Stimulated activated CD8-positive, alpha-beta memory T cell treated with anti-CD3 and anti-CD28 coated beads, Interleukin-15, amount 100 ng/mL, for 4 hours (primary cell): ENCODE results near the gene RMDN3.
A peak's percentile ranks its signal among the peaks of the same experiment; 100 is the strongest.

ENCODE experiments used
- DNase-seq, 2 donors: peaks; one replicate each; pipeline ENCODE4 v3.0.0-alpha.2; 2020; ENCODE audit warnings: low read depth in 2 of 2

RMDN3 gene

GRCh38 chr15:40772014-40772413 lies 17.0 kb upstream of the RMDN3 start:
- no peak for DNase-seq

GRCh38 chr15:40771242-40771641 lies 16.2 kb upstream of the RMDN3 start:
- no peak for DNase-seq

- no peak for DNase-seq
Measured at GRCh38 chr15:40770147-40770721, 15.2 kb upstream of the RMDN3 start.

GRCh38 chr15:40769274-40770146 lies 14.5 kb upstream of the RMDN3 start, which contains the start of gene C15orf62:
Gene C15orf62, plus strand, starts transcription at chr15:40769980. Its CDS starts 516 bp downstream, at chr15:40770496.
- DNase-seq: peak; percentile 66 to 75

- DNase-seq: no peak
Measured at GRCh38 chr15:40768521-40769273, 13.6 kb upstream of the RMDN3 start.

- DNase-seq: no peak
Measured at GRCh38 chr15:40767838-40768500, 12.9 kb upstream of the RMDN3 start.

- no peak for DNase-seq
Measured at GRCh38 chr15:40766906-40767837, 12.1 kb upstream of the RMDN3 start.

- DNase-seq: no peak
Measured at GRCh38 chr15:40766194-40766815, 11.3 kb upstream of the RMDN3 start.

- no peak for DNase-seq
Measured at GRCh38 chr15:40764629-40765103, 9.6 kb upstream of the RMDN3 start.

GRCh38 chr15:40763801-40764628 lies 9.0 kb upstream of the RMDN3 start, which contains the start of gene GCHFR:
Gene GCHFR, plus strand, starts transcription at chr15:40764068. Its CDS starts 113 bp downstream, at chr15:40764181.
- peak in 1 of 2 donors; percentile 43 for DNase-seq

- DNase-seq: no peak
Measured at GRCh38 chr15:40762919-40763800, 8.1 kb upstream of the RMDN3 start.

GRCh38 chr15:40759961-40760360 lies 4.9 kb upstream of the RMDN3 start:
- no peak for DNase-seq

- DNase-seq: no peak
Measured at GRCh38 chr15:40756938-40757337, 1.9 kb upstream of the RMDN3 start.

GRCh38 chr15:40755812-40756208 lies 756 bp upstream of the RMDN3 start:
- DNase-seq: no peak

GRCh38 chr15:40754574-40754882 lies 526 bp downstream of the RMDN3 start:
- DNase-seq: no peak

GRCh38 chr15:40751745-40752144 lies 3.3 kb downstream of the RMDN3 start:
- no peak for DNase-seq

GRCh38 chr15:40750885-40751284 lies 4.2 kb downstream of the RMDN3 start:
- no peak for DNase-seq

GRCh38 chr15:40749151-40749630 lies 5.9 kb downstream of the RMDN3 start:
- no peak for DNase-seq
